Immature natural killer cell (primary cell): ENCODE measurements around the gene SMAD3. TPM values are rescaled to one million over a fixed set of nuclear protein-coding genes. Genes with fewer than 3 reads are reported as not detected.
A peak's percentile ranks its signal among the peaks of the same experiment; 100 is the strongest.
"Not testable (repeated sequence)": the region's sequence is repeated elsewhere in the genome, so short reads cannot be mapped to it uniquely, and the experiment has no call there.

Experiments used
- DNase-seq, 3 donors: peaks; one replicate each; pipeline ENCODE4 v3.0.0; 2022; ENCODE audit warnings: mixed read lengths in 1 of 3
- H3K27ac Mint-ChIP-seq, 6 donors: one replicate each; pipeline ENCODE4 v1.8.0; 2020; ENCODE audit warnings: mixed read lengths in 6 of 6, mild to moderate bottlenecking in 5 of 6, inconsistent platforms in 4 of 6, moderate library complexity in 3 of 6
- H3K27me3 Mint-ChIP-seq, 3 donors: one replicate each; pipeline ENCODE4 v1.8.0; 2020 to 2021; ENCODE audit warnings: low read depth in 3 of 3, mild to moderate bottlenecking in 3 of 3, mixed read lengths in 3 of 3, moderate library complexity in 3 of 3, inconsistent platforms in 1 of 3
- H3K36me3 Mint-ChIP-seq, 3 donors: one replicate each; pipeline ENCODE4 v1.8.0; 2020; ENCODE audit warnings: mixed read lengths in 3 of 3, inconsistent platforms in 2 of 3, mild to moderate bottlenecking in 2 of 3
- H3K4me1 Mint-ChIP-seq, 2 donors: one replicate each; pipeline ENCODE4 v1.8.0; 2020; ENCODE audit warnings: inconsistent platforms in 2 of 2, mild to moderate bottlenecking in 2 of 2, mixed read lengths in 2 of 2, moderate library complexity in 1 of 2
- H3K4me3 Mint-ChIP-seq, 5 donors: one replicate each; pipeline ENCODE4 v1.8.0; 2020; ENCODE audit warnings: mild to moderate bottlenecking in 5 of 5, mixed read lengths in 5 of 5, inconsistent platforms in 3 of 5, moderate library complexity in 3 of 5
- H3K9me3 Mint-ChIP-seq, 6 donors: one replicate each; pipeline ENCODE4 v1.8.0; 2020; ENCODE audit warnings: mild to moderate bottlenecking in 6 of 6, mixed read lengths in 6 of 6, inconsistent platforms in 4 of 6, moderate library complexity in 3 of 6
- polyA plus RNA-seq, 3 donors: library from polyadenylated mRNA; unstranded; fragments of 300-500 nt; fragmentation: Illumina TruSeq; gene quantifications; one replicate each; pipeline ENCODE4 v1.2.3, GENCODE V29; 2021

The SMAD3 gene
- polyA plus RNA-seq, 3 donors from 2014 or later: 8.9 to 11.9 (median 10.0) TPM

DNA sequence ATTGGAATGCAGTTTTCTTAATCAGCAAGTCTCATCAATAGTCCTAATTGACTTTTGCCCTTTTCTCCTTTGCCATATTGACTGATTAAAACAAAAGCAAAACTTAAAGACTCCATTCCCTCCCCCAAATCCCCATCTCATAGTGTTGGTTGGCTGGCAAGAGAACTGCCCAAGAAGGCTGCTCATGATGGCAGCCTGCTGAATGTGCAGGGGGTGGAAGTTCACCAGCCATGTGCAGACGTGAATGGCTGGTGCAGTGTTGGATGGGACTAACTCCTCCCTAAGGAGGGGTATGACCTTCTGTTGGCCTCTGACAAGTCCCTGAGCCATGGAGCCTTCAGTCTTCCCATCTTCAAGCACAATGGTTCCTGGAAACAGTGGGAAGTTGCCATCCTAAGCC is 7.0 kb downstream of the SMAD3 start:
- H3K27me3 Mint-ChIP-seq: peaks cover 0 to 6% (median 4%) of the 10 kb centered on the region in 3 donors
- H3K4me1 Mint-ChIP-seq: peaks cover 92% of the 10 kb centered on the region in 2 donors
- DNase-seq: no peak
- peak overlapping the region in 4 of 6 donors; percentile 11 to 84 (median 68) for H3K27ac Mint-ChIP-seq
- peak overlapping the region in 3 of 5 donors; percentile 35 to 68 (median 62) for H3K4me3 Mint-ChIP-seq
- H3K9me3 Mint-ChIP-seq: no peaks in the 10 kb centered on the region
- peaks cover 3 to 18% (median 11%) of the 10 kb centered on the region in 3 donors for H3K36me3 Mint-ChIP-seq

DNA sequence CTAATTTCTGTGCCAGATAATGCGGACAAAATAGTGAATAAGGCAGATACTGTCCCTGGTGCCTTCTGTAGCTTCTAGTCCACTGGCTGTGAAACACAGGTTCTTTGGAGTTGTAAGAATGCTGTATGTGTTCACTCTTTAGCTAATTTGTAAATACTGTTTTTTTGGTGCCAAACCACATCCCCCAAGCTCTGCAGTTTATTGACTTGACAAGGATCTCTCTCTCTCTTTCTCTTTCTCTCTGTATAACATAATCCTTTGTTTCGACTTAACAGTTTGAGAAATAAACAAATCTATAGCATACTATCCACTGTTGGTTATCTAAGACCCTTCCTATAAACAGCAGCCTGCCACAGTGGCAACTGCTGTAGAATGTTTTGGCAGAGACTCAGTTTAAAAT is 7.6 kb downstream of the SMAD3 start:
- peak overlapping the region; percentile 9 to 84 (median 58) for H3K27ac Mint-ChIP-seq
- peaks cover 0 to 3% (median 2%) of the 10 kb centered on the region in 3 donors for H3K27me3 Mint-ChIP-seq
- H3K9me3 Mint-ChIP-seq: no peaks in the 10 kb centered on the region
- no peak for DNase-seq
- peaks cover 92% of the 10 kb centered on the region in 2 donors for H3K4me1 Mint-ChIP-seq
- peak overlapping the region; percentile 9 to 68 (median 36) for H3K4me3 Mint-ChIP-seq
- H3K36me3 Mint-ChIP-seq: peaks cover 3 to 20% (median 11%) of the 10 kb centered on the region in 3 donors

DNA sequence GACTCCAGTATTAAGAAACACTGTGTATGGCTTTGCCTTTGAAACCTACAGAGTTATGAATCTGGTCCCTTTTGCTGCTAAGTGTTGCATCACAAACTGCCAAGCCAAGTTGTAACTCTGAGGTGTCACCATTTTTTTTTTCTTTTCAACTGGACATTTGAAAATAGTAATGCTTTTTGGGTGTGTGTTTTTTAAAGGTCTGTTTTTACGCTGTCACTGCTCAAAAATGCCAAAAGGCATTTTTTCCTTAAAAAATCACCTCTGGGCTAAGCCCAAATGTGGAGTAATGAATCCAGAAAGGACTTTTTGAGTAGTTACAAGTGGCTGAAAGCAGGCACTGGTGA is 9.5 kb downstream of the SMAD3 start:
- H3K4me1 Mint-ChIP-seq: peaks cover 87 to 88% of the 10 kb centered on the region in 2 donors

DNA sequence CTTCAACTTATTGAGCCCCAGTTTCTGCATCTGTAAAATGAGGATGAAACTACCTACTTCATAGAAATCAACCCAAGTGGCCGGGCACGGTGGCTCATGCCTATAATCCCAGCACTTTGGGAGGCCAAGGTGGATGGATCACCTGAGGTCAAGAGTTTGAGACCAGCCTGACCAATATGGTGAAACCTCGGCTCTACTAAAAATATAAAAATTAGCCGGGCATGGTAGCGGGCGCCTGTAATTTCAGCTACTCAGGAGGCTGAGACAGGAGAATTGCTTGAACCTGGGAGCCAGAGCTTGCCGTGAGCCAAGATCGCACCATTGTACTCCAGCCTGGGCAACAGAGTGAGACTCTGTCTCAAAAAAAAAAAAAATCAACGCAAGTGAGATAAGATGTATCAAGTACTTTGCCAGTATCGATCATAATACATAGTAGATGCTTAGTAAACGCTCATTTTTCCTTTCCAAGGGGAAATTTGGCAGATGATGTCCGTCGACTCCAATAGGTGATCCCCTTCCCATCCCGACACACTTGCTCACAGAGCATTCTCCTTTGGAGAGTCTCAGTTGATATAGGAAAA is 10.2 kb downstream of the SMAD3 start:
- H3K9me3 Mint-ChIP-seq, H3K27me3 Mint-ChIP-seq, DNase-seq: not testable (repeated sequence)
- Mint-ChIP-seq H3K27ac (peak overlapping the region in 2 of 6 donors; percentile 34 to 88), H3K36me3 (peaks cover 3 to 27% (median 10%) of the 10 kb centered on the region in 3 donors), H3K4me3 (peak overlapping the region in 2 of 5 donors; percentile 18), H3K4me1 (peaks cover 87 to 89% of the 10 kb centered on the region in 2 donors)

More for the DNA sequence above, 9.5 kb downstream of the SMAD3 start:
- H3K27ac Mint-ChIP-seq: peak overlapping the region in 5 of 6 donors; percentile 72 to 91 (median 78)
- H3K36me3 Mint-ChIP-seq: peaks cover 3 to 26% (median 15%) of the 10 kb centered on the region in 3 donors
- DNase-seq: no peak
- peak overlapping the region; percentile 19 to 81 (median 75) for H3K4me3 Mint-ChIP-seq
- no peaks in the 10 kb centered on the region for H3K9me3 Mint-ChIP-seq
- peaks cover 0 to 3% (median 2%) of the 10 kb centered on the region in 3 donors for H3K27me3 Mint-ChIP-seq

DNA sequence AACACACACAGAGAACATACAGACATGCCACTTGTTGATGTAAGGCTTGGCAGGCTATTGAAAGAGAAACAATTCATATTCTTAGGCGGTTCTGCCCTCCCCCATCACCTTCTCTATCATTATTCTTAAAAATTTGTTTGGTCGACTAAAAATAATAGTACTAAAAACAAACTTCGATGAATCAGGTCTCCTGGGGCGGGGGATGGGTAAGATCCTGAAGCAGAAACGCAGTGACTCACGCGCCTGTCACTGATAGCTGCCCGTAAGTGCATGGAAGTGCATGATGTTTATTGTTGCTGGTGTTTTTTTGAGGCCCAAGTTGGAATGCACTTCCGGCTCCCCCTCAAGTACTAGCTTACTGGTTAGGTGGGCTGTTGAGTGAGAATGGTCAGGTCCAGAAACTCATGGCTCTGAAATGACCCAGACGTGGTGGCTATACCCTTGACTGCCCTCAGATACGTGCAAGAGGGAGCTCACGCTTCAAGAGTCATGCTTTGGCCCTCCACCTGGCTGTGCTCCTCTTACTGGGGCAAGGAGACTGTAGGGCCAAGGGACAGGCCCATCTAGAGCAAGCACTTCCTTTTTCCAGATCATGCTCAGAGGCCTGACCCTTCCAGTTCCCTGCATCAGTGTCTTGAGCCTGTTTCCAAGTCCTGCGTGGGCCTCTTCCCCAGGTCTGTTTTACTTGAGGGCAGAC is 10.9 kb downstream of the SMAD3 start:
- DNase-seq: no peak
- Mint-ChIP-seq H3K9me3 (no peaks in the 10 kb centered on the region), H3K27me3 (peaks cover 0 to 3% (median 2%) of the 10 kb centered on the region in 3 donors), H3K4me3 (peak overlapping the region in 1 of 5 donors; percentile 18), H3K27ac (peak overlapping the region in 2 of 6 donors; percentile 34 to 73), H3K4me1 (peaks cover 87 to 89% of the 10 kb centered on the region in 2 donors), H3K36me3 (peaks cover 0 to 21% (median 10%) of the 10 kb centered on the region in 3 donors)

DNA sequence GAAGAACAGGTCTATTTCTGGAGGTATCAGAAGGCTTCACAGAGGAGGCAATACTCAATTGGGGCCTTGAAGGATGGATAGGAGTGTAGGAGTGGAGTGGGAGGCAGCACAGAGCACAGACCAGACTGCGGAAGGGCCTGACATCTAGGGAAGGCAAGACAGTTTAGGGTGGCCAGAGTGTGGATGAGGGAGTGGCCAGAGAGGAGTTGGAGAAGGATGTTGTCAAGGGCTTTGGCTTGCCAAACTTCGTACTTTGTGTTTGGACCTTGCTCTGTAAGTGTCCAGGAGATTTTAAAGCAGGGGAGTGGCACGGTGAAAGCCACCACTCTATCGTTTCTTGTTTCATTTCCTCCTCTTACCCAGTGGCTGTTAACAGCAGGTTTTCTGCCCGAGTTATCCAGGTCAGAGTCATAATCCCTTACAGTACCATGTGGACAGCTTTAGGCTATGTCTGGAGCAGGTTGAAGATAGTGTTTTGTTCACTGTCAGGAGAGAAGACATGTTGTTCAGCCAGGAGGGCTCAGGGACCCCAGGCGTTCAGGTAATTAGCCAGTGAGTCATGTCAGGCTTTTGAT is 12.3 kb downstream of the SMAD3 start:
- no peak for DNase-seq
- peaks cover 0 to 10% (median 2%) of the 10 kb centered on the region in 3 donors for H3K27me3 Mint-ChIP-seq
- H3K9me3 Mint-ChIP-seq: no peaks in the 10 kb centered on the region
- H3K27ac Mint-ChIP-seq: peak overlapping the region in 3 of 6 donors; percentile 50 to 82 (median 63)
- peaks cover 0 to 16% (median 10%) of the 10 kb centered on the region in 3 donors for H3K36me3 Mint-ChIP-seq
- peaks cover 94 to 96% of the 10 kb centered on the region in 2 donors for H3K4me1 Mint-ChIP-seq
- peak overlapping the region in 2 of 5 donors; percentile 22 to 51 for H3K4me3 Mint-ChIP-seq

DNA sequence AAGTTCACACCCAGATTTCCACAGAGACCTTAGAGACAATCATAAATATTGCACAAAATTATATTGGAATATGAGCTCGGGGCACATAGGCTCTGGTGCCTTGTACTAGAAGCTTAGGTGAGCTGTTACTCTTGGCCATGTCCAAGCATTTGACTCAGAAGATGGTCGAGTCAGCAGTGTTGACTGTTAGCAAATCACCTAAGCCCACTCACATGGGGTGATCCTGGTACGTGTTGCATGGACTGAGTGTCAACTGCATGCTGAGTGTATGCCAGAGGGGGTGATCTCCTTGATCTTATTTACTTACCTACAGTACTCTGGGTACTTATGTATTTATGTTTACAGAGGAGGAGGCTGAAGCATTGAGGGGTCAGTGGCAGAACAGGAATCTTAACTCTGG is 14.0 kb downstream of the SMAD3 start:
- H3K4me3 Mint-ChIP-seq: no peak overlapping the region
- peaks cover 2 to 20% (median 3%) of the 10 kb centered on the region in 3 donors for H3K27me3 Mint-ChIP-seq
- H3K9me3 Mint-ChIP-seq: no peaks in the 10 kb centered on the region
- DNase-seq: no peak
- peak overlapping the region in 1 of 6 donors; percentile 14 for H3K27ac Mint-ChIP-seq
- H3K36me3 Mint-ChIP-seq: peaks cover 0 to 16% (median 11%) of the 10 kb centered on the region in 3 donors
- H3K4me1 Mint-ChIP-seq: peaks cover 94 to 95% of the 10 kb centered on the region in 2 donors

DNA sequence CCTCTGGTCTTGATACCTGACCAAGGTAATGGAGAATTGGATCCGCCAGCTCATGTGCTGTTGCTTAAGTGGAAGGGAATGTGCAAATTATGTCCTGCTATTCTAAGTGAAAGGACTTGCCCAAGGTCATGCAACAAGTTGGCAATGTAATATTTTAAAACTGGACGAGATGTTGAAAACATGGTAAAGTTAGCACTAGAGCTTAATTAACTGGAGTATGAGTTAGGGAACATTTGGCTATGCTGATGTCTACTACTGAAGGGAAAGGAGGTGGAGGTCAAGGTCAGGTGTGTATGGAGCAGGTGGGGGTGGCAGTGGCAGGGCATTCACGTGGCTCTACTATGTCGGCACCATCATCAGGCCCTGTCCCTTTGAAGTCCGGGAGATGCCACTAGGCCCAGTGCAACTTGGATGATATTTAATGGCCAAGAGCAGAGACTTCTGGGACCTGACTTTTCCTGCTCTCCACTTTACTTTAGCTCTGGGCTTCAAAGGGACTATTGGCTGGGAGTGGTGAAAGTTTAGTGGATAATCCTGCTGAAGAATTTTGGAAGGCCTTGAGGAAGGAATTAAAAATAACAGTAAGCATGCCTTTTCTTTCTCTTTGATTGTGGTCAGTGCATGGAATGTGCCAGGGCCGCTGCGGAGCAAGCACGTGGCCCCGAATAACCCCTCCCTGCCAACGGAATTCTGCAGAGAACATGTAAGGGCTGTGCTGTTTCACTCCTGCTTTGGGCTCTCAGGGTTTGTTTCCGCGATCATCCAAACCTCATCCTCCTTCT is 14.9 kb downstream of the SMAD3 start:
- no peaks in the 10 kb centered on the region for H3K9me3 Mint-ChIP-seq
- H3K36me3 Mint-ChIP-seq: peaks cover 0 to 14% (median 11%) of the 10 kb centered on the region in 3 donors
- peaks cover 4 to 28% (median 11%) of the 10 kb centered on the region in 3 donors for H3K27me3 Mint-ChIP-seq
- H3K27ac Mint-ChIP-seq: peak overlapping the region in 4 of 6 donors; percentile 26 to 81 (median 41)
- peaks cover 94 to 95% of the 10 kb centered on the region in 2 donors for H3K4me1 Mint-ChIP-seq
- H3K4me3 Mint-ChIP-seq: peak overlapping the region; percentile 7 to 77 (median 60)
- no peak for DNase-seq

DNA sequence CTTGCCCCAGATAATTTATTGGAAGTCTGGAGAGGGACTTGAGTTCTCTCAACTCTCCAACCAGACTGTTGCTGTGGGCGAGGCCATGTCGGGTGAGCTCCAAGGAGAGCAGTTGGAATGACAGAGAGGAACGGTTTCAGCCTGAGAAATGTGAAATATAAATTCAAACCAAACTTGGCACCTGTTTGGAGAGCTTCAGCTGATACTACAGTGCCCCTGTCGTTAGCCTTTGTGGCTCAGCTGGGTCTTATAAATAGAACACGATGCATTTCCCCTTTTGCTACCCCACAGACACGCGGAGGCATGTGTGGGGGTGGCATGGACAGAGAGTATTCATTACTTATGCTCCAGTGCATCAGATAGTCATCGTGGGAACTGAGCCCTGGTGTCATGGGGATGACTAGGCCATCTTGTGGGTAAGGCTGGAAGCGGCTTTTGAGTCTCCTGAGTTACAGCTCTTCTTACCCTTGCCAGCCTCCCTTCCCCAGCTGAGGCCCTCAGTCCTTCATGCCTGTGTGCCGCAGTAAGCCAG is 15.6 kb downstream of the SMAD3 start:
- H3K4me3 Mint-ChIP-seq: peak overlapping the region; percentile 5 to 77 (median 60)
- H3K27me3 Mint-ChIP-seq: peaks cover 9 to 34% (median 17%) of the 10 kb centered on the region in 3 donors
- peak overlapping the region in 5 of 6 donors; percentile 24 to 81 (median 48) for H3K27ac Mint-ChIP-seq
- peaks cover 0 to 14% (median 11%) of the 10 kb centered on the region in 3 donors for H3K36me3 Mint-ChIP-seq
- no peaks in the 10 kb centered on the region for H3K9me3 Mint-ChIP-seq
- peak in 1 of 3 donors; percentile 29 for DNase-seq
- H3K4me1 Mint-ChIP-seq: peaks cover 95% of the 10 kb centered on the region in 2 donors

DNA sequence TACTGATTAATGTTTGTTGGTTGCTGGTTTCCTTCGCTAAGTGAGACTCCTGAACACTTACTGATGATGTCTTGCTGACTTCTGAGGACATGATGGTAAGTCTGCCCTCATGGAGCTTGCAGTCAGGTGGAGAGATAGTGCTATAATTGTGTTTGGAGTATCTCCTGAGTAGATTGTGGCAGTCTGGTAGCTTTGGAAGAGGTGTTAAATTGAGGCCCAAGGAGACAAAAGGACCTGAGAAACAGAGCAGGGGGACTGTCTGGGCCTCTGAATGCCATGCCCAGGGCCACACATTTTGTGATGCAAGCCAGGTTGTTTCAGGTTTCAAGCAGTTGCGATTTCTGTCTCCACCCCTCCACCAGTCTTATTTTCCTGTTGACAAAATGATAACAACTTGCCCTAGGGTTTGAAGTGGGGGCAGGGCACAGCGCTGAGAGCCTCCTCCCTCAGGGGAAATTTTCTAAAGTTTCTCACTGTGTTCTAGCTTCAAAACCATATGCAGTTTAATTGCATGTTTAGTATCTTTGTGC is 16.7 kb downstream of the SMAD3 start:
- peak overlapping the region; percentile 51 to 87 (median 82) for H3K4me3 Mint-ChIP-seq
- H3K4me1 Mint-ChIP-seq: peaks cover 95% of the 10 kb centered on the region in 2 donors
- peaks cover 9 to 37% (median 21%) of the 10 kb centered on the region in 3 donors for H3K27me3 Mint-ChIP-seq
- H3K27ac Mint-ChIP-seq: peak overlapping the region in 5 of 6 donors; percentile 46 to 90 (median 67)
- H3K9me3 Mint-ChIP-seq: no peaks in the 10 kb centered on the region
- H3K36me3 Mint-ChIP-seq: peaks cover 0 to 14% (median 11%) of the 10 kb centered on the region in 3 donors
- DNase-seq: peak in 1 of 3 donors; percentile 44

DNA sequence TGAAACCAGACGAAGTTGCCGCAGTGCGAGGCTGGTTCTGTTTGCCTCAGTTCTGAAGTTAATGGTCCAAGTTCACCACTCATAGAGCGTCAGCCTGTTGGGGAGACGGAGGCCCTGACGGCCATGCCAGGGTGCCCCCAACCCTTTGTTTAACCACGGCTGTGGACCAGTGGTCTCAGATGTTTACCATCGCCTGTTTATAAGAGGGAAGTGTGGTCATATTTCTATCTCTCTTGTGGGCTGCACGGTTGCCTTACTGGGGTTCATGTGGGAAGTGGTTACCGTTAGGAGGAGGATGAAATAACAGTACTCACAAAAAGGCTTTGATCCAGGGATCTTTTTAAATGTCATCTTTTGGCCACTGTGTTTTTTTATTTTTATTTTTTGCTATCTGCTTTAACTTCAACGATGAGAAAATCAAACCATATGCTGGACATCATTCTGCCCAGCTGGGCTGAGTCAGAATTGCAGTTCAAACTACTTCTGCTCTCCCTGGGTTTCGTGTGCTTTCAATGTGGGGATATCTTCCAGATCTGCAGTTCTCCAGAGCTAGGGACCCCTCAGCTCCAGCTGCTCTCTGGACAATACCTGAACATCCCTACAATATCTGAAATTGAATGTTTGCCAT is 17.8 kb downstream of the SMAD3 start:
- Mint-ChIP-seq H3K27ac (peak overlapping the region; percentile 35 to 90 (median 69)), H3K4me1 (peaks cover 95% of the 10 kb centered on the region in 2 donors), H3K36me3 (peaks cover 0 to 11% (median 10%) of the 10 kb centered on the region in 3 donors), H3K27me3 (peaks cover 9 to 35% (median 28%) of the 10 kb centered on the region in 3 donors), H3K9me3 (no peaks in the 10 kb centered on the region), H3K4me3 (peak overlapping the region; percentile 51 to 87 (median 82))
- peak in 1 of 3 donors; percentile 36 for DNase-seq

DNA sequence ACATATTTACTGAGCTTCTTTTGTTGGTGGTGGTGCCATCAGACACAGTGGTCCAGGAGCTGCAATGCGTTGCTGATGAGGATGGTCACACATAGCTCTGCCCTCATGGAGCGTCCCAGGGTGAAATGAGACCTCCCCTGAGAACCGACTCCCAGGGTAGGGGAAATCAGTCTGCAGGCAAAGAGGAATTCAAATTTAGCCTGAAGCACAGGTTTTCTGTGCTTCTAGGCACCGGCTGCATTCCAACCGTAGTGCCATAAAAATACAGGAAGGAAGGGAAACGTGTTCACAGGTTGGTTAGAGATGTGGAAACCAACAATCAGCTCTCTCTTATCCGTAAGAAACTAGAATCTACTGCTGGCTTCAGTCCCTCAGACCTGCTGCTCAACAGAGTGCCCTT is 19.2 kb downstream of the SMAD3 start:
- H3K9me3 Mint-ChIP-seq: no peaks in the 10 kb centered on the region
- no peak for DNase-seq
- peaks cover 0 to 8% (median 8%) of the 10 kb centered on the region in 3 donors for H3K36me3 Mint-ChIP-seq
- H3K27me3 Mint-ChIP-seq: peaks cover 9 to 35% (median 30%) of the 10 kb centered on the region in 3 donors
- peak overlapping the region; percentile 42 to 87 (median 63) for H3K4me3 Mint-ChIP-seq
- peak overlapping the region in 5 of 6 donors; percentile 39 to 94 (median 72) for H3K27ac Mint-ChIP-seq
- H3K4me1 Mint-ChIP-seq: peaks cover 99 to 100% of the 10 kb centered on the region in 2 donors
